Heart right ventricle (tissue), 16 donors: ENCODE data around the gene GPATCH2L. TPM values are rescaled to one million over a fixed set of nuclear protein-coding genes. Genes with fewer than 3 reads are reported as not detected.

ENCODE experiments used
- ATAC-seq, 8 donors: fragments of 200-7000 bp; cut with Tn5 transposase; one replicate each; pipeline ENCODE4 v1.9.1; 2020; ENCODE audit warnings: mild to moderate bottlenecking in 8 of 8, moderate library complexity in 8 of 8, moderate number of reproducible peaks in 1 of 8
- DNase-seq, 2 donors: peaks; one replicate each; pipeline ENCODE4 v3.0.0-alpha.2; 2020
- H3K27ac ChIP-seq, 10 donors: fragments of 200-600 bp; sonication (generic) in 2 of 10; one replicate each; pipeline versions ENCODE4 v1.5.0 to v1.8.0; 2020 to 2022; ENCODE audit warnings: mild to moderate bottlenecking in 3 of 10
- H3K27me3 ChIP-seq, 7 donors: fragments of 200-600 bp; one replicate each; pipeline ENCODE4 v1.8.0; 2021 to 2022; ENCODE audit warnings: mild to moderate bottlenecking in 2 of 7
- H3K36me3 ChIP-seq, 9 donors: fragments of 200-600 bp; sonication (generic) in 1 of 9; one replicate each; pipeline versions ENCODE4 v1.5.0 to v1.8.0; 2020 to 2022; ENCODE audit warnings: mild to moderate bottlenecking in 2 of 9
- H3K4me1 ChIP-seq, 9 donors: fragments of 200-600 bp; sonication (generic) in 1 of 9; one replicate each; pipeline versions ENCODE4 v1.5.0 to v1.8.0; 2020 to 2022; ENCODE audit warnings: mild to moderate bottlenecking in 4 of 9
- H3K4me3 ChIP-seq, 10 donors: fragments of 200-600 bp; sonication (generic) in 2 of 10; one replicate each; pipeline versions ENCODE4 v1.5.0 to v1.8.0; 2020 to 2022; ENCODE audit warnings: mild to moderate bottlenecking in 7 of 10, moderate library complexity in 2 of 10
- H3K9me3 ChIP-seq, 11 donors: fragments of 200-600 bp in 10 of 11; sonication (generic) in 2 of 11; one replicate each; pipeline versions ENCODE4 v1.5.0 to v1.8.0; 2013 to 2022; ENCODE audit warnings: mild to moderate bottlenecking in 2 of 11, control low read depth in 1 of 11, moderate library complexity in 1 of 11
- WGBS, 2 donors: extraction: QIAGEN DNeasy Blood & Tissue Kit; methylation state at CpG; one replicate each; pipeline ENCODE4 v1.1.7; 2013; ENCODE audit warnings: inconsistent platforms in 1 of 2; 5-methylcytosine and 5-hydroxymethylcytosine counted together
- intact Hi-C, 10 donors: fragments of 100-400 bp; cut with DNase I; formaldehyde crosslinking; loops; one replicate each; pipeline versions ENCODE4 v1.11.1 to v1.14.2; 2022
- polyA plus RNA-seq, 2 donors: library from polyadenylated mRNA; stranded (reverse); fragments of 200-250 nt; gene quantifications; one replicate each; pipeline ENCODE4 v1.2.3, GENCODE V29; 2013
- total RNA-seq, 10 donors: library from RNA; stranded (reverse); fragmentation: NEBNext Ultra II Directional in 3 of 10; extraction: Animal tissue kit (Norgen Biotek cat#: 25700) in 3 of 10; gene quantifications; one replicate each; pipeline versions ENCODE4 v1.2.1 to v1.2.4, GENCODE V29; 2021 to 2023
- TF ChIP-seq, protein P1 (sequence below), 9 donors: fragments of 200-600 bp; sonication (generic) in 2 of 9; IDR thresholded peaks; one replicate each; pipeline versions ENCODE4 v1.5.0 to v1.8.0; 2021 to 2022; ENCODE audit warnings: antibody characterized with exemption in 9 of 9, mild to moderate bottlenecking in 5 of 9, moderate library complexity in 1 of 9
- donor health status: Arrhythmogenic right ventricular cardiomyopathy.
- donor health status: ischemic (EF 13 %, LVEDD 7.1; RV severe dilation, severe dysfunction).
- donor health status: healthy with polysubstance abuse.
- donor health status: DM: no; HTN: yes; CAD: no.
- donor health status: DM: no; HTN: no; CAD: no.
- donor health status: ischemic (EF 25% LVEDD 6.9; RV normal size, moderate dysfunction).
- donor health status: ischemic (EF 25% LVEDD 5.7; RV mildly dilated, moderate dysfunction).
- donor health status: healthy.
- donor health status: DM: yes; HTN: yes; CAD: no.
- donor health status: Ischemic cardiomyopathy.
- donor health status: ischemic (EF 35%, LVEDD 5.7; RV mildly dilated, moderate dysfunction).
- donor health status: nonischemic (EF 11% LVEDD 7.7; RV severe dilation, severe dysfunction).
- donor health status: DM: yes; HTN: yes; CAD: no.
- donor health status: PGD.
- donor health status: ischemic (EF 29% LVEDD 5.4; RV normal size, mild dysfunction).
- donor health status: nonischemic (EF 23%, LVEDD 6.1; RV moderate dilation, normal function).

GPATCH2L gene
- total and polyA plus RNA-seq, 12 donors: 4.6 to 27.9 (median 24.6) TPM

DNA sequence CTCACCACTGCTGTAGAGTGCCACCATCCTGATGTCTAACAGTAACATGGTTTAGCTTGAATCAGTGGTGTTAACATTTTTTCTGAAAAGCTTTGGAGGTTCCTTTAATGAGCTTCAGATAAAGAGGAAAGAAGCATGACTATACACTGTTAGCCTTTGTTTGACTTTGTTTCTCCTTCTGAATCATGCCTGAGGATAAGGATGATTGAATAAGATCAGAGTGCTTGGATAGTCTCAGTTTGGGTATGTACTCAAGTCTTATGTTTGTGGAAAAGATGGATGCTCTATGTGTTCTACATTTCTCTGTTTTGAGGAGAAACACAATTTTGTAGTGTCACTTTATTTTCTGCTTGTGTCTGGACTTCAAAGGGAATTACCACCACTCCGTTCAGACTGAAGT lies 42.0 kb downstream of the GPATCH2L start:
- ATAC-seq: no peak
- H3K4me1 ChIP-seq: peaks cover 0 to 17% (median 0%) of the 10 kb centered on the region in 9 donors
- no peaks in the 10 kb centered on the region for H3K27me3 ChIP-seq
- intact Hi-C loops: no loop called here
- WGBS, 2 donors: 89 to 92% methylated on average over 1 of the region's 1 CpG
- no peak for DNase-seq
- no peak overlapping the region for H3K4me3 ChIP-seq
- H3K36me3 ChIP-seq: peaks cover 0 to 100% (median 39%) of the 10 kb centered on the region in 9 donors
- H3K27ac ChIP-seq: no peak overlapping the region
- TF ChIP-seq, protein P1, sequence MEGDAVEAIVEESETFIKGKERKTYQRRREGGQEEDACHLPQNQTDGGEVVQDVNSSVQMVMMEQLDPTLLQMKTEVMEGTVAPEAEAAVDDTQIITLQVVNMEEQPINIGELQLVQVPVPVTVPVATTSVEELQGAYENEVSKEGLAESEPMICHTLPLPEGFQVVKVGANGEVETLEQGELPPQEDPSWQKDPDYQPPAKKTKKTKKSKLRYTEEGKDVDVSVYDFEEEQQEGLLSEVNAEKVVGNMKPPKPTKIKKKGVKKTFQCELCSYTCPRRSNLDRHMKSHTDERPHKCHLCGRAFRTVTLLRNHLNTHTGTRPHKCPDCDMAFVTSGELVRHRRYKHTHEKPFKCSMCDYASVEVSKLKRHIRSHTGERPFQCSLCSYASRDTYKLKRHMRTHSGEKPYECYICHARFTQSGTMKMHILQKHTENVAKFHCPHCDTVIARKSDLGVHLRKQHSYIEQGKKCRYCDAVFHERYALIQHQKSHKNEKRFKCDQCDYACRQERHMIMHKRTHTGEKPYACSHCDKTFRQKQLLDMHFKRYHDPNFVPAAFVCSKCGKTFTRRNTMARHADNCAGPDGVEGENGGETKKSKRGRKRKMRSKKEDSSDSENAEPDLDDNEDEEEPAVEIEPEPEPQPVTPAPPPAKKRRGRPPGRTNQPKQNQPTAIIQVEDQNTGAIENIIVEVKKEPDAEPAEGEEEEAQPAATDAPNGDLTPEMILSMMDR (IDR thresholded peaks at IDR 0.05): no peak
- no peaks in the 10 kb centered on the region for H3K9me3 ChIP-seq

DNA sequence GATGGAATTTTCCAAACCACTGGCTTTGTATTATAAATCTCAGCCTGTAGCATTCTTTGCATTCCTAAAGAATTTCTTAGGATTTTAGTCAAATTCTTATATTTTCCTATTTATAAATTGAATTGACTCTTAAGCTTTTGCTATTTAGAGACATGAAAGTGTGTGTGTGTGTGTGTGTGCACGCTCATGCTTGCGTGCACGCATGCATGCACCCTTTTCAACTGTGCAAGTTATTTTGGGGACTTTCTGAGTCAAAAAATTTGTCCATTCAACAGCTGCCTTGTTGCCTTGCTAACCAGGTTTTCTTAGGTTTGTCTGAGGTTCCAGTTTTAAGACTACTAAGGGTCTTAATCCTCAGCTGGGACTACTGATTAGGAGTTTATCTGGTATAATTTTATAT lies 42.6 kb downstream of the GPATCH2L start:
- intact Hi-C loops: no loop called here
- H3K27ac ChIP-seq: no peak overlapping the region
- H3K36me3 ChIP-seq: peaks cover 0 to 100% (median 40%) of the 10 kb centered on the region in 9 donors

DNA sequence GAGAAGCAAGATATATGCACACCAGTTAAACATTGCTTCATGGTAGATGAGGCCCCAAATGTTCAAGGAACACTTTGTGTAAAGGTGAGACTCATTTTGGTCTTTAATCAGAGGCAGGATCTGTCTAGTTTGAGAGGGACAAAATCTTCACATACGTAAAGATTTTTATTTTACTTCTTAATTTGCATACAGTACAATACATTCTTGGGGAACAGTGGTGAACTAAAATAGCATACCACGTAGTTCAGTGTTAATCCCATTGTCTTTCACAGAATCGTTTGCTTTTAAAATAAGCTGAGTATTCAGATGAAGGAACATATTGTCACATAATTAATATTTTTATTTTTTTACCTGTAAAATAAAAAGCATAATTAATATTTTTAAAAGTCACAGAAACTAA lies 43.3 kb downstream of the GPATCH2L start:
- TF ChIP-seq, protein P1 (IDR thresholded peaks at IDR 0.05): no peak
- 94 to 96% methylated on average over 3 of the region's 3 CpGs for WGBS, 2 donors
- no peak for ATAC-seq
- intact Hi-C loops: no loop called here
- no peak overlapping the region for H3K27ac ChIP-seq
- peaks cover 0 to 100% (median 42%) of the 10 kb centered on the region in 9 donors for H3K36me3 ChIP-seq
- H3K27me3 ChIP-seq: no peaks in the 10 kb centered on the region
- no peaks in the 10 kb centered on the region for H3K9me3 ChIP-seq
- peaks cover 0 to 16% (median 0%) of the 10 kb centered on the region in 9 donors for H3K4me1 ChIP-seq
- no peak overlapping the region for H3K4me3 ChIP-seq
- DNase-seq: no peak

More for the DNA sequence above, 42.6 kb downstream of the GPATCH2L start:
- Histone ChIP-seq H3K4me3 (no peak overlapping the region), H3K27me3 (no peaks in the 10 kb centered on the region), H3K4me1 (peaks cover 0 to 17% (median 0%) of the 10 kb centered on the region in 9 donors), H3K9me3 (no peaks in the 10 kb centered on the region)
- DNase-seq (no peak), ATAC-seq (no peak)
- TF ChIP-seq, protein P1 (IDR thresholded peaks at IDR 0.05): no peak
- WGBS, 2 donors: 84 to 91% methylated on average over 3 of the region's 3 CpGs

DNA sequence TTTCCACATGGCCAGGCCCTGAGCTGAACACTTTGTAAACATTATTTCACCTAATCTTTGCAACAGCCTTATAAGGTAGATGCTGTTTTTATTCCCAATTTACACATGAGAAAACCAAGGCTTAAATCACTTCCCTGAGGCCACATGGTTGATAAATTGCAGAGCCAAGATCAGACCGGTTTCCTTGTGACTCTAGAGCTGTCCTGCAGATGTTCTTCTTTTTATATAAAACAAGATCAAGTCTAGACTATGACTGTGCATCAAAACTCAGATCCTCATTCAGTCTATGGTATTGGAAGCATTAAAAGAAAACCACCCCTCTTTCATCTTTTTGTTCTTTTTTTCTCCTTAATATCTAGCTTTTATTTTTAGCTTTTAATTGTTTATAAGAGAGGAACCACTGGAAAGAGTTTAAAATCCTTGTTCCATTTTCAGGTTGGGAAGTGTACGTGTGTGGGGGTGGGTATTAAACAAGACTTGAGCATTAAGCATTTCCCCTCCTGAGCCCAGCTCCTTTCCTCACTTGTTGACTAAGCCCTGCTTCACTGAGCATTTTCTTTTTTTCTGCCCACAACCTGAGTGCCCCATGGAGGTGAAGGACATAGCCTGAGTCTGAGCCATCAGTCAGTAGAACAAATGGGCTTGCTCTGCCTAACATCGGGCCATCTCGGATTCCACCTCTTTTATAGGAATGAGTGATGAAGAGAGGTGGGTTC lies 45.4 kb downstream of the GPATCH2L start:
- Histone ChIP-seq H3K27ac (no peak overlapping the region), H3K27me3 (no peaks in the 10 kb centered on the region), H3K4me1 (no peaks in the 10 kb centered on the region), H3K4me3 (no peak overlapping the region), H3K36me3 (peaks cover 0 to 100% (median 43%) of the 10 kb centered on the region in 9 donors), H3K9me3 (no peaks in the 10 kb centered on the region)
- no peak for ATAC-seq
- intact Hi-C loops: no loop called here
- 84 to 89% methylated on average over 4 of the region's 4 CpGs for WGBS, 2 donors
- TF ChIP-seq, protein P1 (IDR thresholded peaks at IDR 0.05): no peak
- no peak for DNase-seq
